Aorta (tissue), 5 donors: Measurements from ENCODE around the gene PIGB. TPM values are rescaled to one million over a fixed set of nuclear protein-coding genes. Genes with fewer than 3 reads are reported as not detected.

Source experiments
- ATAC-seq: fragments of 200-7000 bp; cut with Tn5 transposase; one replicate; pipeline ENCODE4 v1.9.1; 2022; ENCODE audit warnings: moderate library complexity; ENCODE audit not compliant: low FRiP score
- DNase-seq, 2 donors: peaks; one replicate each; pipeline ENCODE4 v3.0.0-alpha.2; 2020
- H3K27ac ChIP-seq, 2 donors: one replicate each; pipeline ENCODE4 v1.5.1; 2013; ENCODE audit warnings: low read length in 2 of 2, mild to moderate bottlenecking in 2 of 2, moderate library complexity in 2 of 2, control low read depth in 1 of 2, inconsistent platforms in 1 of 2, low read depth in 1 of 2
- H3K27me3 ChIP-seq, 2 donors: one replicate each; pipeline ENCODE4 v1.6.1; 2013; ENCODE audit warnings: control low read depth in 1 of 2, low read length in 1 of 2, mild to moderate bottlenecking in 1 of 2, moderate library complexity in 1 of 2; ENCODE audit not compliant: insufficient read depth in 2 of 2, control insufficient read depth in 1 of 2
- H3K36me3 ChIP-seq, 2 donors: one replicate each; pipeline ENCODE4 v1.6.1; 2013; ENCODE audit warnings: control low read depth in 1 of 2, low read length in 1 of 2, mild to moderate bottlenecking in 1 of 2; ENCODE audit not compliant: insufficient read depth in 2 of 2, control insufficient read depth in 1 of 2
- H3K4me1 ChIP-seq, 2 donors: one replicate each; pipeline ENCODE4 v1.6.1; 2013; ENCODE audit warnings: low read length in 2 of 2, control low read depth in 1 of 2, mild to moderate bottlenecking in 1 of 2, moderate library complexity in 1 of 2; ENCODE audit not compliant: insufficient read depth in 2 of 2, control insufficient read depth in 1 of 2
- H3K4me3 ChIP-seq, 2 donors: one replicate each; pipeline ENCODE4 v1.5.1; 2013; ENCODE audit warnings: low read length in 2 of 2, control low read depth in 1 of 2, mild to moderate bottlenecking in 1 of 2
- H3K9me3 ChIP-seq: one replicate; pipeline ENCODE4 v1.6.1; 2013; ENCODE audit warnings: mild to moderate bottlenecking, low read length; ENCODE audit not compliant: control insufficient read depth
- WGBS, 2 donors: extraction: QIAGEN DNeasy Blood & Tissue Kit; methylation state at CpG; one replicate each; pipeline ENCODE4 v1.1.7; 2013; 5-methylcytosine and 5-hydroxymethylcytosine counted together
- intact Hi-C, 2 donors: fragments of 100-400 bp; cut with DNase I; formaldehyde crosslinking; loops; one replicate each; pipeline versions ENCODE4 v1.14.2 to v1.15.0; 2022
- polyA plus RNA-seq, 2 donors: library from polyadenylated mRNA; stranded (reverse); fragments of 200-250 nt; gene quantifications; one replicate each; pipeline ENCODE4 v1.2.3, GENCODE V29; 2013
- total RNA-seq, 2 donors: library from RNA; stranded (reverse); fragmentation: NEBNext Ultra II Directional; extraction: Animal tissue kit (Norgen Biotek cat#: 25700); gene quantifications; one replicate each; pipeline ENCODE4 v1.2.1, GENCODE V29; 2021
- donor health status: healthy with polysubstance abuse.
- donor health status: Bipolar disorder and iron deficiency.
- donor health status: DM: no; HTN: no; CAD: no.
- donor health status: DM: no; HTN: no; CAD: no.
- donor health status: DM: yes; HTN: yes; CAD: no.

Gene PIGB
- total and polyA plus RNA-seq, 4 donors, result 4.0 to 27.1 (median 16.4) TPM

GRCh38 chr15:55327387-55327786 lies 8.4 kb downstream of the PIGB start:
- Histone ChIP-seq H3K4me1 (no peaks in the 10 kb centered on the region), H3K27ac (no peak overlapping the region), H3K36me3 (no peaks in the 10 kb centered on the region), H3K27me3 (no peaks in the 10 kb centered on the region), H3K4me3 (no peak overlapping the region), H3K9me3 (no peaks in the 10 kb centered on the region)
- intact Hi-C loops, result no loop called here
- DNase-seq, result no peak
- 86 to 89% methylated on average over 1 of the region's 1 CpG for WGBS, 2 donors
- ATAC-seq, result no peak

- WGBS, 2 donors, result 88 to 95% methylated on average over 5 of the region's 5 CpGs
- H3K4me1 ChIP-seq, result no peaks in the 10 kb centered on the region
- DNase-seq (no peak), ATAC-seq (no peak)
- no peak overlapping the region for H3K27ac ChIP-seq
- no peaks in the 10 kb centered on the region for H3K27me3 ChIP-seq
- intact Hi-C loops, result no loop called here
- no peaks in the 10 kb centered on the region for H3K9me3 ChIP-seq
- no peak overlapping the region for H3K4me3 ChIP-seq
- peaks cover 0 to 2% of the 10 kb centered on the region in 2 donors for H3K36me3 ChIP-seq
Measured at GRCh38 chr15:55334371-55334770, 15.3 kb downstream of the PIGB start.

GRCh38 chr15:55334997-55335396 lies 16.0 kb downstream of the PIGB start:
- intact Hi-C loops, result no loop called here
- Histone ChIP-seq H3K27me3 (no peaks in the 10 kb centered on the region), H3K4me3 (no peak overlapping the region), H3K36me3 (peaks cover 0 to 2% of the 10 kb centered on the region in 2 donors), H3K4me1 (no peaks in the 10 kb centered on the region), H3K27ac (no peak overlapping the region), H3K9me3 (no peaks in the 10 kb centered on the region)
- no peak for ATAC-seq
- no peak for DNase-seq
- 98 to 100% methylated on average over 1 of the region's 1 CpG for WGBS, 2 donors

- H3K36me3 ChIP-seq, result peaks cover 0 to 2% of the 10 kb centered on the region in 2 donors
Measured at GRCh38 chr15:55337160-55337559, 18.1 kb downstream of the PIGB start.

DNA sequence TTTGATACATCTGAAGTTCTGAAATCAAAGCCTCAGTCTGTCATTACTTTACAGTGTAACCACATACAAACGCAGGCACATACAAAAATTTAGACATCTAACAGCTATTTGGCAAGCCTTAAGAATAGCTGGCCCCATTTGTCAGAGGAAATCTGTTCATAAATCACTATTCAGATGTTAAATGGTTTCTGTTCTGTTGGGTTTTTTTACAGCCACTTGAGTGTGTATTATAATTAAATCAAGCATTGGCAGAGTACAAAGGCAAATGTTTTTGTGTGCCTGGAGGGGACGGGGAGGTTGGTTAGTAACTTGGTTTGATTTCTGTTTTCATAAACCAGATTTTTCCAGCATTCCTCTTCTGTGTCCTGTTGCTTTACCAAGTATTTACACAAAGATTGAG lies 24.1 kb downstream of the PIGB start:
- DNase-seq (no peak), ATAC-seq (no peak)
- H3K36me3 ChIP-seq, result no peaks in the 10 kb centered on the region
- 2% methylated on average over 2 of the region's 2 CpGs for WGBS, 2 donors
- no peaks in the 10 kb centered on the region for H3K27me3 ChIP-seq
- peak overlapping the region in 1 of 2 donors; percentile 97 for H3K27ac ChIP-seq
- no peak overlapping the region for H3K4me3 ChIP-seq
- intact Hi-C loops, result loop anchor here in 1 of 2 donors (10.0 kb wide), 1 partner anchor 62 kb away; the partner anchor contains the start of genes CCPG1 and PIERCE2
- no peaks in the 10 kb centered on the region for H3K9me3 ChIP-seq
- peaks cover 0 to 10% of the 10 kb centered on the region in 2 donors for H3K4me1 ChIP-seq

More at GRCh38 chr15:55337160-55337559, 18.1 kb downstream of the PIGB start:
- intact Hi-C loops, result no loop called here
- Histone ChIP-seq H3K4me3 (no peak overlapping the region), H3K9me3 (no peaks in the 10 kb centered on the region), H3K27ac (no peak overlapping the region), H3K4me1 (no peaks in the 10 kb centered on the region), H3K27me3 (no peaks in the 10 kb centered on the region)
- WGBS, 2 donors, result 96 to 100% methylated on average over 1 of the region's 1 CpG
- ATAC-seq (no peak), DNase-seq (no peak)

- Histone ChIP-seq H3K9me3 (no peaks in the 10 kb centered on the region), H3K27ac (peak overlapping the region; percentile 68 to 97), H3K4me3 (no peak overlapping the region), H3K27me3 (no peaks in the 10 kb centered on the region), H3K36me3 (peaks cover 0 to 2% of the 10 kb centered on the region in 2 donors), H3K4me1 (peaks cover 0 to 10% of the 10 kb centered on the region in 2 donors)
- intact Hi-C loops, result loop anchor here in 1 of 2 donors (10.0 kb wide), 1 partner anchor 61 kb away; the partner anchor contains the start of genes CCPG1 and PIERCE2
- no peak for ATAC-seq
- DNase-seq, result no peak
- 45 to 51% methylated on average over 2 of the region's 2 CpGs for WGBS, 2 donors
Measured at GRCh38 chr15:55344206-55344605, 25.2 kb downstream of the PIGB start.

DNA sequence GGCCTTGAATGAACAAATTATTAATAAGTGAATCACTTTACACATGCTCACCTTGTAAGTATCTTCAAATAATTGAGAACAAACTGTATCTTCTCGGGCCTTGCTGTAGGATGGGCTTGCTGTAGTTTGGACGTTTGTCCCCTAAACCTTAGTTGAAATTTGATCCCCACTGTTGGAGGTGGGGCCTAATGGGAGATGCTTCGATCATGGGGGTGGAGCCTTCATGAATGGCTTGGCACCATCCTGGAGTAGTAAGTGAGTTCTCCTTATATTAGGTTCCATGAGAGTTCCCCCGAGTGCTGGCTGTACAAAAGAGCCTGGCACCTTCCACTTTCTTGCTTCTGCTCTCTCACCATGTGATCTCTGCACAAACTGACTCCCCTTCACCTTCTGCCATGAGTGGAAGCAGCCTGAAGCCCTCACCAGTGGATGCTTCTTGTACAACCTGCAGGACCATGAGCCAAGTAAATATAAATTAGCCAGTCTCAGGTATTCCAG lies 29.3 kb downstream of the PIGB start:
- DNase-seq, result no peak
- Histone ChIP-seq H3K4me3 (no peak overlapping the region), H3K4me1 (peaks cover 0 to 10% of the 10 kb centered on the region in 2 donors), H3K27me3 (no peaks in the 10 kb centered on the region), H3K27ac (no peak overlapping the region), H3K36me3 (peaks cover 0 to 2% of the 10 kb centered on the region in 2 donors), H3K9me3 (no peaks in the 10 kb centered on the region)
- WGBS, 2 donors, result 55 to 64% methylated on average over 4 of the region's 4 CpGs
- intact Hi-C loops, result loop anchor here in 1 of 2 donors (10.0 kb wide), 1 partner anchor 56 kb away; the partner anchor contains the start of genes CCPG1 and PIERCE2
- ATAC-seq, result no peak

GRCh38 chr15:55349282-55349681 lies 30.3 kb downstream of the PIGB start:
- ATAC-seq (no peak), DNase-seq (no peak)
- H3K4me3 ChIP-seq, result no peak overlapping the region
- H3K36me3 ChIP-seq, result peaks cover 0 to 2% of the 10 kb centered on the region in 2 donors
- H3K27ac ChIP-seq, result no peak overlapping the region
- peaks cover 0 to under 1% of the 10 kb centered on the region in 2 donors for H3K4me1 ChIP-seq
- intact Hi-C loops, result loop anchor here in 1 of 2 donors (10.0 kb wide), 1 partner anchor 56 kb away; the partner anchor contains the start of genes CCPG1 and PIERCE2
- WGBS, 2 donors, result 96 to 98% methylated on average over 2 of the region's 2 CpGs
- no peaks in the 10 kb centered on the region for H3K27me3 ChIP-seq
- no peaks in the 10 kb centered on the region for H3K9me3 ChIP-seq

- 77 to 79% methylated on average over 2 of the region's 2 CpGs for WGBS, 2 donors
- H3K27ac ChIP-seq, result no peak overlapping the region
- intact Hi-C loops, result no loop called here
- no peaks in the 10 kb centered on the region for H3K9me3 ChIP-seq
- DNase-seq (no peak), ATAC-seq (no peak)
- no peaks in the 10 kb centered on the region for H3K4me1 ChIP-seq
- H3K4me3 ChIP-seq, result no peak overlapping the region
- H3K27me3 ChIP-seq, result no peaks in the 10 kb centered on the region
- H3K36me3 ChIP-seq, result peaks cover 0 to 2% of the 10 kb centered on the region in 2 donors
Measured at GRCh38 chr15:55353025-55353424, 34.0 kb downstream of the PIGB start.
